Epithelial cell of proximal tubule (primary cell): ENCODE measurements around the gene ANAPC5. TPM values are rescaled to one million over a fixed set of nuclear protein-coding genes. Genes with fewer than 3 reads are reported as not detected.

Experiments
- DNase-seq: peaks from one replicate; pipeline ENCODE4 v3.0.0-alpha.2; 2011; ENCODE audit warnings: low read depth
- H3K4me3 ChIP-seq: 2 replicates; pipeline ENCODE4 v1.5.1; 2011; ENCODE audit warnings: low read depth, mild to moderate bottlenecking, low read length
- CTCF ChIP-seq: conservative IDR thresholded peaks from 2 replicates; pipeline ENCODE4 v1.5.1; 2012; ENCODE audit warnings: low read depth, mild to moderate bottlenecking, low read length
- total RNA-seq: library from RNA; depleted of rRNA; stranded (reverse); fragments of >200 nt; gene quantifications from 2 replicates; pipeline ENCODE4 v1.2.3, GENCODE V29; 2015

ANAPC5 gene
- total RNA-seq, 1 donor from 2014 or later: 79.7 TPM

GRCh38 chr12:121346747-121347146, 5.5 kb downstream of the ANAPC5 start:
- no peak overlapping the region for H3K4me3 ChIP-seq
- TF ChIP-seq CTCF: no peak
- no peak for DNase-seq

- H3K4me3 ChIP-seq: no peak overlapping the region
- no peak for TF ChIP-seq CTCF
- no peak for DNase-seq
Measured at GRCh38 chr12:121345151-121345815, 6.9 kb downstream of the ANAPC5 start.

GRCh38 chr12:121344506-121344905, 7.7 kb downstream of the ANAPC5 start:
- DNase-seq: no peak
- TF ChIP-seq CTCF: no peak
- H3K4me3 ChIP-seq: no peak overlapping the region

GRCh38 chr12:121337416-121337815, 14.8 kb downstream of the ANAPC5 start:
- no peak overlapping the region for H3K4me3 ChIP-seq
- no peak for TF ChIP-seq CTCF
- no peak for DNase-seq

GRCh38 chr12:121334513-121335343, 17.5 kb downstream of the ANAPC5 start:
- no peak overlapping the region for H3K4me3 ChIP-seq
- peak; percentile 85 for TF ChIP-seq CTCF
- DNase-seq: peak; percentile 44

GRCh38 chr12:121333747-121334146, 18.5 kb downstream of the ANAPC5 start:
- DNase-seq: no peak
- no peak for TF ChIP-seq CTCF
- H3K4me3 ChIP-seq: no peak overlapping the region
